Measurements from ENCODE around the gene KLHL29.

DNA sequence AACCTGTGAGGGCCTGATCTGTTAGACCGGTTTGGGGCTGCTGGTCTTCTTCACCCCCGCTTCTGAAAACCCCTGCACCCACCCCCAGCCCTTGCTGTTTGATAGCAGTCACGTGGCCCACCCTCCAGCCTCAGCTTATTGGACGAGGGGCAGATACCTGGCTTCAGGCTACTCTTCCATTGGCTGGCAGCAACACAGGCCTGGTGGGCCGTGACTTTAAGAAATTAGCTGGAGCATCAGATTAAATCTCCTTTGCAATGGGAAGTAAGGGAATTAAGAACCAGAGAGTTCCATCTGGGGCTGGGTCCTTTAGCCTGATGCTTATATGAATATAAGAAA is 107.3 kb downstream of the KLHL29 start:
- TF ChIP-seq, protein P1, sequence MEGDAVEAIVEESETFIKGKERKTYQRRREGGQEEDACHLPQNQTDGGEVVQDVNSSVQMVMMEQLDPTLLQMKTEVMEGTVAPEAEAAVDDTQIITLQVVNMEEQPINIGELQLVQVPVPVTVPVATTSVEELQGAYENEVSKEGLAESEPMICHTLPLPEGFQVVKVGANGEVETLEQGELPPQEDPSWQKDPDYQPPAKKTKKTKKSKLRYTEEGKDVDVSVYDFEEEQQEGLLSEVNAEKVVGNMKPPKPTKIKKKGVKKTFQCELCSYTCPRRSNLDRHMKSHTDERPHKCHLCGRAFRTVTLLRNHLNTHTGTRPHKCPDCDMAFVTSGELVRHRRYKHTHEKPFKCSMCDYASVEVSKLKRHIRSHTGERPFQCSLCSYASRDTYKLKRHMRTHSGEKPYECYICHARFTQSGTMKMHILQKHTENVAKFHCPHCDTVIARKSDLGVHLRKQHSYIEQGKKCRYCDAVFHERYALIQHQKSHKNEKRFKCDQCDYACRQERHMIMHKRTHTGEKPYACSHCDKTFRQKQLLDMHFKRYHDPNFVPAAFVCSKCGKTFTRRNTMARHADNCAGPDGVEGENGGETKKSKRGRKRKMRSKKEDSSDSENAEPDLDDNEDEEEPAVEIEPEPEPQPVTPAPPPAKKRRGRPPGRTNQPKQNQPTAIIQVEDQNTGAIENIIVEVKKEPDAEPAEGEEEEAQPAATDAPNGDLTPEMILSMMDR (conservative IDR thresholded peaks at IDR 0.05; ENCODE audit: low read length) = no peak
- no peak for TF ChIP-seq EZH2phosphoT487 (IDR thresholded peaks at IDR 0.05; ENCODE audit: borderline replicate concordance)

All from Loucy (cell line).